ENCODE results near the gene COL4A1.

The COL4A1 gene

DNA sequence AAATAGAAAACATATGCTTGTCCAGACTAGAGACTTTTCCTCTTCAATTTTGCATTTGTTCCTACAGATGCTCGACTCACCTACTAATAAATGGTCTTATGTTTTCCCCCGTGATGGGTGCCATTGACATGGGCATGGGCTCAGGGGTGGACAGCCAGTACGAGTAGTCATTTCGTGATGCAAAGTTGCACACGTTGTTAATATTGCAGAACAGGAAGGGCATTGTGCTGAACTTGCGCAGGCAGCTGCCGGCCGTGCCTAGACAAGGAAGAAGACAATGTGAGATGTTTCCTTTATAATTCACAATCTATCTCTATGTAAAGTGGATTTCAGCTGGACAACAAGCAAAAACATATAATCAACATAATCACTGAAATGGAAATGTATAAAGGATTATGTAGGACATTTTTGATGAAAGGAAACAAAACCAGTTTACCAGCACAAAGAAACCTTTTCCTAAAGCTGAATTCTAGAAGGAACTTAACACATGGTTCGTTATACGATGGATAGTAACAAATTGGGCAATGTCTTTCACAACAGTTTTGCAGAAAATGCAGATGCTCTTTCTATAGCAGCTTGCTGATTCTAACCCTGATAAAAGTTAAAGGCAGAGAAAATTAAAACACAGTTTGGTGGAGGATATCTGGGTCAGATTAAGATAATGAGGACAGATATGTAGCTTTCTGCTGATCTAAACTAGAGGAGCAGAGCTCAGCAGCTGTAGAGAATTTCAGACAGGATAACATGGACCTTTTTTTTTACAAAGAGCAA is 145.7 kb downstream of the COL4A1 start:
- DNase-seq (ENCODE audit: low spot score), result no peak

DNA sequence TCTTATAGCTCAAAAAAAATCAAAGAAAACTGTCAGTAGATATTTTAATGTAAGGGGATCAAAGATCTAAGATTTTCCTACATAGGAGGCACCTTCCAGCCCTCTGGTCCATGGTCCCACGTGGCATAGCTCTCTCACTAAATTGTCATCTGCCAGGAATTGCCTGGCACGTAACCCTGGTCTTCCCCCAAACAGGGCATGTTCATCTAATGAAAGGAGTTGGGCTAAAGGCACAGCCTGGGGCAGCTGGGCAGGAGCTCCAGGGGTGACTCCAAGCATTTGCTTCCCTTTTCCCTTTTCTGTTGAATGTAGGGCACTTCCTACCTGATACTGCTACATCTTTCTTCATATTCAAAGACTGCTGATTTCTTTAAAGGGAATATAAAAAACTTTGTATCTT is 148.7 kb downstream of the COL4A1 start:
- DNase-seq (ENCODE audit: low spot score), result no peak

DNA sequence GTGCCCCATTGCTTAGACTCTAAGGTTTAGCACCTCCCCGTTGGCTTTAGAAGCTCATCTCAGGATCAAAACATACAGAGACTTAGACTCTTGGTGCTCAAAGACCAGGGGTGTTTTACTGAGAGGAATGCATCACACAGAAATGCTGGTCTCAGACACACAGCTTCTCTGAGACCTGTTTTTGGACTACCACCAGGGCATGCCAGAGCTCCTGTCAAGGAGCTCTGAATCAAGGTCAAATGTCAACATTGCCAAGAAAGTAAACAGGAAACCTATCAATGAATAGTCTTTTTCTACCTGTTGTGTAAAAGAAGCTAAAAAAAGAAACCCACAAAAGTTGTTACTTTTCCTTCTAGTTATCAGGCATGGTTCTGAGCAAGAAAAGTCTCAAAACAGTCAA is 149.2 kb downstream of the COL4A1 start:
- DNase-seq (ENCODE audit: low spot score), result no peak

- no peak for DNase-seq (ENCODE audit: low spot score)
Observed at GRCh38 chr13:110156301-110157049, 150.5 kb downstream of the COL4A1 start.

- DNase-seq (ENCODE audit: low spot score), result no peak
Observed at GRCh38 chr13:110155072-110155471, 151.9 kb downstream of the COL4A1 start.

DNA sequence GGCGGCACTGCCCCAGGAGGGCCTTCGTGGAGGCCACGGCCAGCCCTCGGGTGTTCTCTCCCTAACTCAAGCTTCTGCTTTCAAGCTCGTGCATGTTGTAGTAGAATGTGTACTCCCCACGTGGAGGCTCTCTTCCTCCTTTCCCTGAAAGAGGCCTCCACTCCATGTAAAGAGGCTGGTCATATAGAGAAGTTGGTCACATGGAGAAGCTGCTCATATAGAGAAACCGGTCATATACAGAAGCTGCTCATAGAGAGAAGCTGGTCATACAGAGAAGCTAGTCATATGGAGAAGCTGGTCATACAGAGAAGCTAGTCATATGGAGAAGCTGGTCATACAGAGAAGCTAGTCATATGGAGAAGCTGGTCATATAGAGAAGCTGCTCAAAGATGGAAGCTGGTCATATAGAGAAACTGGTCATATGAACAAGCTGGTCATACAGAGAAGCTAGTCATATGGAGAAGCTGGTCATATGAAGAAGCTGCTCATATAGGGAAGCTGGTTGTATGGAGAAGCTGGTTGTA is 152.5 kb downstream of the COL4A1 start:
- DNase-seq (ENCODE audit: low spot score), result no peak

GRCh38 chr13:110152351-110152750 is 154.6 kb downstream of the COL4A1 start:
- no peak for DNase-seq (ENCODE audit: low spot score)

DNA sequence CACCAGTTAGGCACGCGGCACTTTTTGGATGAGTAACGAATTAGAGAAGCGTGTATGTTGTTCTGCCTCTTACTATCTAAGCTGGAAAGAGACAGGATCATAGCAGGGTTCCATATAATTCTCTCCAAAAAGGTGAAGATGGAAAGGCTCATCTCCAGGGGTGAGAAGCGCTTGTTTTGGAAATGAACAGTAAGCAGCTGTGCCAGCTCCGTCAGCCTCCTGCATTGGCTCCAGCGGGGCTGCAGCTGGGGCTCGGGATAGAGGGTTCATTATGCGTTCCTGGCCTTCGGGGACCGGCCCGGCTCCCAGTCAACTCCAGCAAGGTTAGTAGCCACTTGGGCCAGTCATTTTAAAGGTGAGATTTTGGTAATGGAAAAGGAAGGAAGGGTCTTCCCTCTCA is 155.5 kb downstream of the COL4A1 start:
- no peak for DNase-seq (ENCODE audit: low spot score)

DNA sequence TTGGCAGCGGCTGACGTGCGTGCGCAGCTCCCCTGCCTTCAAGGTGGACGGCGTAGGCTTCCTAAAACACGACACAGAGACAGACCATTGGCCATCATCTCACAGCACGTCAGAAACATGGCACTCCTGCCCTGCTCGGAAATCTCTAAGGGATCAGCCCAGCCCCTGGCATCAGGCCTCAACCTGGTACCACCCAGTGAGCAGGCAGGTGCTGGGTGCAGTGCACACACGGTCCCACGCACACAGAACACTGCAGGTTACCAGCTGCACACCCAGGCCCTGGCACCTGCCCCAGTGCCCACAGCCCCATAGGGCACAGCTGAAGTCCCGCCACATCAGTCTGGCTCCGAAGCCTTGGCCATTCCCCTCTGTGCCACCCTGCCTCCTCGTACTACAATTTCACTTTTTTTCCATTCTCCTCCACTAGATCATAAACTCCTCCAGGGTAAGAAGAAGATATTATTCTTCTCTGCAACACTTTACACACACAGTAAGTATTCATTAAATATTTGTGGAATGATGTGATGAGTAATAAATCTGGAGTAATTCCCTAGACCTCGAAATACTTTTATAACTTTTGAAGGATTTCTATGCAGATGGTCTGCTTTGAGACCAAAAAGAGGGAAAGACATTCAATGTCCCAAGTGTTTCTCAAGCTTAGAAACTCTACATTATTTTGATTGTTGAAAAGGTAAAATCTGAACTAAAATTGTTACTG is 156.4 kb downstream of the COL4A1 start:
- no peak for DNase-seq (ENCODE audit: low spot score)

DNA sequence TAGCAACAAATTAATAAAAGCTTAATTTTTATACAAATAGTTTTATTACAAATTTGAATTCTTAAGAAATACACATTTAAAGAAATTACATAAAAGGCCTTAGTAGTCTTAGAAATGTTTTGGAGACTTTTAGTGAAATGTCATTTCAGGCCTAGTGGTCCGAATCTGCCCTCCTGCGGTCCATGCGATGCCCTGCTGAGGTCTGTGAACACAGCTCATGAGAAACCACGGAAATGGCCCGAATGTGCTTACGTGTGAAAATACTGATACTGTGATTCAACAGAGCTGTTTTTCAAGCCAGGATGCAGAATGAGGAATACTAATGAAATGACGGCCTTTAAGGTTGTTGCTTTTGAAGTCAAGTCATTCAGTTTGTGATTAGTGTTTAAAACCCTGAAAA is 157.9 kb downstream of the COL4A1 start:
- no peak for DNase-seq (ENCODE audit: low spot score)

- DNase-seq (ENCODE audit: low spot score), result no peak
Observed at GRCh38 chr13:110140099-110140498, 166.9 kb downstream of the COL4A1 start.

DNA sequence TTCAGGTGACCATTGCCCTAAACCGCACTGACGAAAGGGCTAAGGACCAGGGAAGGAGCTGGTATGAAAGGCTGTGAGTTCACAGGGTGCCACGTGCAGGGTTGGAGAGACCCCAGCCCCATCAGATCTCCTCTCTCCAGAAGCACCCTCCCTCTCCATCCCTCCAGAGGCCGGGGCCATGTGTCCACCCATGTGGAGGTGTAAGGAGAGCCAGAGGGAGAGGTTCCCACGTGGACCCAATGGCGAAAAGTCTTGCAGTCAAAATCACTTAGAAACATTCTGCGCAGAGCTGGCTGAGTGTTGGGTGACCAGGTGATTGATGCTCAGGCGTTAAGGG is 168.3 kb downstream of the COL4A1 start:
- no peak for DNase-seq (ENCODE audit: low spot score)

DNA sequence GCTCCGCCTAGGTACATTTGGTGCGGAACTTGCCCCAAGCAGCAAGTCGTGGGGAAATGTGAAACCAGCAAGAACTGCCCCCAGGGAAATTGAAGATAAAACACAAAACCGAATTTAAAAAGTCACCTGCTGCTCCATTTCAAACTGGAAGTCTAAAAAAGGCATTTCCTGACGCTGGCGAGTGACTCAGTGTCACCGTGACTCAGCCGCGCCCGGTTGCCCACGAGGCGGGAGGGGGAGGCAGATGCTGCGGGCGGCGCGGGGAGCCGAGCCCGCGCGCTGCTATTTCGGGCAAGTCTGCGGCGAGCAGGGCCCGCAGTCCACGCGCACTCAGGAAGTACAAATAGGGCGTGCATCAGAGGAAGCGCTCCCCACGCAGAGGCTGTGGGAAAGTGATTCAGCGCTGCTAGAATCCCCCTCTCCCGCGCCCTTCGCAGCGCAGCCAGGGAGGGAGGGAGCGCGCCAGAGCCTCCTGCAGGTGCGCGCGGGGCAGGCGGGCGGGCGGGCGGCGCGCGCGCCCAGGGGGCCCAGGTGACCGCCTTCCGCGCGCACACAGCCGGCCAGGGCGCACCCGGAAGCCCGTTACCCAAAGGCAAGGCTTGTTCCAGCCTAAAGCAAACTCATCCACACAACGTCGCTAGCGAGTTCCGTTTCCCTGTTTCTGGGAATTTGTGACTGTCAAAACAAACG is 168.8 kb downstream of the COL4A1 start:
- peak; percentile 86 for DNase-seq (ENCODE audit: low spot score)

DNA sequence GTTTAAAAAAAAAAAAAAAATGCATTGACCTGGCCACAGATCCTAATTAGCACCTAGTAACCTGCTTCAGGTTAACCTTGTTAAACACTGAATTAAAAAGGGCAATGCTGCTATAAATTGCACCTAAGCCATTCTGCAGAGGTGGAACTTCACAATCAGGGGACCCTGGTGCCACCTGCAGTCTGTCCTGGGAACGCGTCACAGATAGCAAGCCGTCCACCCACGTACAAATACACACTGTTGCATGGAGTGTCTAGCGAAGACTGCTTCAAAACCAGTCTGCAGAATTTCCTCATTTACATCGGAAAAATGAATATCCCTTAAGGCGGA is 169.3 kb downstream of the COL4A1 start:
- peak; percentile 77 for DNase-seq (ENCODE audit: low spot score)

GRCh38 chr13:110136660-110137585 is 170.0 kb downstream of the COL4A1 start:
- DNase-seq (ENCODE audit: low spot score), result no peak

GRCh38 chr13:110135977-110136597 is 170.9 kb downstream of the COL4A1 start:
- no peak for DNase-seq (ENCODE audit: low spot score)

GRCh38 chr13:110134801-110135200 is 172.2 kb downstream of the COL4A1 start:
- no peak for DNase-seq (ENCODE audit: low spot score)

DNA sequence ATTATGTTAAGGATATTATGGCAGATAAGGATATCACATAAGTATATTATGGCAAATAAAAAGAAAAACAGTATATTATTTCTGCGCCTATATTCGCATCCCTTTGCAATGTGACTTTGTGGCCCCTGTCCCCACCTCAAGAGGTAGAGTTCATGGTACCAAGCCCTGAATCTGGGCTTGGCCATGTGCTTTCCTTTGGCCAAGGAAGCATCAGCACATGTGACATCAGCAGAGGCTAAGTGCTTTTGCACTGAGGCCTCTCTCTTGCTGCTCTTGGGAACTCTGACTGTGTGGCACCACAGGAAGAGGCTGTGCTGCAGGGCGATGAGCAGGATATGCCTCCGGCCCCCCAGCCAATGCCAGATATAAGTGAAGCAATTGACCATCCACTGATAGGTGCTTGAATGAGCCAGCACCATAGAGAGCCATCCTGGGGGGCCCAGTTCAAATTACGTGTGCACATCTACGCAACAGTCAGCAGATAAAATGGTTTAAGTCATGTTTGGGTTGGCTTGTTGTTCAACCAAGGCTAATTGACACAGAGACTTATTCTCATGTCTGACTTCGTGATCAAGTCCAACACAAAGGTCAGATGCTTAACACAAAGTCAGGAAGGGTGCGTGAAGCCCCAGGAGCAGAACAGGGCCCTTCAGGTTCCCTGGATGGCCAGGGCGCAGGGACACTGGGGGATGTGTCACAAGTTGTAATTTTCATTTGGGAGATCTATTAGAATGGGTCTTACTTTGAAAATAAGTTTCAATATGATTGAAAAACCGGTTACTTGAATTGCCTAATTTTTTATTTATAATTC is 173.3 kb downstream of the COL4A1 start:
- no peak for DNase-seq (ENCODE audit: low spot score)

DNA sequence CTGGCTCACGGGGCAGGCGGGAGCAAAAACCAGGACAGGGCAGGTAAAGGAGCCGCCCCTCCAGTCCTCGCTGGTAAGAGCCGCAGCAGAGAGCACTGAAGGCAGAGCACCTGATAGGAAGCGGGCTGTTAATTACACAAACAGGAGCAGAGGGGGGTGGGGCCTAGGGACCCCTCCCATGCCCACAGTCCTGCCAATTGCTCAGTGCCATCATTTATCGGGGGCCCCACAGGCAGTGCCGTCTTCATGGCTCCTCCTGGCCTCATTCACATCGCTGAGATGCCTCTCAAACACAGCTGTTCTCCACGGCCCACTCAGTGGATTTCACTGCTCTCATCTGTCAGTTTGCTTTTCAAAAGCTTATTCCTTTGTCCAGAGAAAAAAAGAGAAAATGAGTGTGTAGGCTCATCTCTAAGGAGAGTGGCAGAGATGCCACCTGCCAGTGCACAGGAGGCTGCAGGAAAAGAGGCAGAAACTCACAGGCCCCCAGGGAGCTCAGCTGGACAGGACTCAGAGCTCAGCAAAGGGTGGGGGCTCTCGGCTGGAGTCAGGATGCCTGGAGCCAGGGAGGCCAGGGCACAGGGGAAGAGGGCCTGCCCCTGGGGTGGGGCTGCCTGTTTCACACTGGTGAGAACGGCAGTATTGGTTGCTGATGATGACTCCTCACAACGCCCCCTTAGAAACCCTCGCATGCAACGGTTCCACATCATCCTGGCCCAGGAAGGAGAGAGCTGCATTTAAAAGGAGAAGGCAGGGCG is 174.6 kb downstream of the COL4A1 start:
- no peak for DNase-seq (ENCODE audit: low spot score)
